CD4-positive, alpha-beta memory T cell (primary cell): ENCODE data around the gene HOXB4. TPM values are rescaled to one million over a fixed set of nuclear protein-coding genes. Genes with fewer than 3 reads are reported as not detected.

Experiments
- CTCF ChIA-PET: fragments of 350-600 bp; sonication (Branson Sonifier 250); formaldehyde crosslinking; loops from one replicate; lab custom pipeline; 2021; ENCODE audit warnings: inconsistent platforms; ENCODE audit not compliant: partially characterized antibody; lab: Charles Lee
- POLR2A ChIA-PET: fragments of 350-600 bp; sonication (Branson Sonifier 250); formaldehyde crosslinking; loops from one replicate; lab custom pipeline; 2021; ENCODE audit not compliant: partially characterized antibody; lab: Charles Lee
- DNase-seq, 5 donors: peaks; one replicate each; pipeline versions ENCODE4 v3.0.0 to v3.0.0-alpha.2; 2020 to 2022; ENCODE audit warnings: mixed read lengths in 1 of 5
- H3K27ac ChIP-seq: one replicate; pipeline ENCODE4 v1.7.0; 2013; ENCODE audit warnings: low read depth, low read length
- H3K27me3 ChIP-seq: 2 replicates; pipeline ENCODE4 v1.7.0; 2013; ENCODE audit warnings: mild to moderate bottlenecking, low read length, moderate library complexity; ENCODE audit not compliant: insufficient read depth
- H3K36me3 ChIP-seq: 2 replicates; pipeline ENCODE4 v1.7.0; 2013; ENCODE audit warnings: mild to moderate bottlenecking, low read length, moderate library complexity; ENCODE audit not compliant: insufficient read depth
- H3K4me1 ChIP-seq: 2 replicates; pipeline ENCODE4 v1.7.0; 2013; ENCODE audit warnings: mild to moderate bottlenecking, low read length, moderate library complexity; ENCODE audit not compliant: insufficient read depth
- H3K4me3 ChIP-seq, 2 donors: one replicate each; pipeline ENCODE4 v1.7.0; 2013; ENCODE audit warnings: low read length in 2 of 2, mild to moderate bottlenecking in 1 of 2
- H3K9me3 ChIP-seq, 2 donors: one replicate each; pipeline ENCODE4 v1.7.0; 2013; ENCODE audit warnings: low read length in 2 of 2, control low read depth in 1 of 2; ENCODE audit not compliant: control insufficient read depth in 1 of 2
- H3K27ac Mint-ChIP-seq, 7 donors: one replicate each; pipeline ENCODE4 v1.8.0; 2020 to 2021; ENCODE audit warnings: mixed read lengths in 7 of 7, mild to moderate bottlenecking in 6 of 7, inconsistent platforms in 3 of 7, moderate library complexity in 3 of 7
- H3K27me3 Mint-ChIP-seq, 2 donors: one replicate each; pipeline ENCODE4 v1.8.0; 2020 to 2021; ENCODE audit warnings: mixed read lengths in 2 of 2
- H3K36me3 Mint-ChIP-seq, 2 donors: one replicate each; pipeline ENCODE4 v1.8.0; 2020 to 2021; ENCODE audit warnings: mixed read lengths in 2 of 2, inconsistent platforms in 1 of 2, mild to moderate bottlenecking in 1 of 2
- H3K4me1 Mint-ChIP-seq, 4 donors: one replicate each; pipeline ENCODE4 v1.8.0; 2020 to 2021; ENCODE audit warnings: mixed read lengths in 4 of 4, mild to moderate bottlenecking in 1 of 4
- H3K4me3 Mint-ChIP-seq, 8 donors: one replicate each; pipeline ENCODE4 v1.8.0; 2020 to 2021; ENCODE audit warnings: mixed read lengths in 8 of 8, mild to moderate bottlenecking in 7 of 8, moderate library complexity in 6 of 8, inconsistent platforms in 3 of 8
- H3K9me3 Mint-ChIP-seq, 8 donors: one replicate each; pipeline ENCODE4 v1.8.0; 2020 to 2021; ENCODE audit warnings: mixed read lengths in 8 of 8, mild to moderate bottlenecking in 5 of 8, inconsistent platforms in 3 of 8, moderate library complexity in 1 of 8
- intact Hi-C: fragments of 100-400 bp; cut with micrococcal nuclease; formaldehyde crosslinking; loops from one replicate; pipeline ENCODE4 v1.15.1; 2023
- polyA plus RNA-seq, 2 donors: library from polyadenylated mRNA; unstranded; fragments of 300-500 nt; fragmentation: Illumina TruSeq; gene quantifications; one replicate each; pipeline ENCODE4 v1.2.3, GENCODE V29; 2021
- total RNA-seq, 2 experiments: library from RNA; stranded (reverse); gene quantifications; one replicate each; pipeline ENCODE4 v1.2.3, GENCODE V29; 2021

Gene HOXB4
- total and polyA plus RNA-seq, 4 experiments from 2014 or later = 0.11 to 4.5 (median 1.6) TPM

DNA sequence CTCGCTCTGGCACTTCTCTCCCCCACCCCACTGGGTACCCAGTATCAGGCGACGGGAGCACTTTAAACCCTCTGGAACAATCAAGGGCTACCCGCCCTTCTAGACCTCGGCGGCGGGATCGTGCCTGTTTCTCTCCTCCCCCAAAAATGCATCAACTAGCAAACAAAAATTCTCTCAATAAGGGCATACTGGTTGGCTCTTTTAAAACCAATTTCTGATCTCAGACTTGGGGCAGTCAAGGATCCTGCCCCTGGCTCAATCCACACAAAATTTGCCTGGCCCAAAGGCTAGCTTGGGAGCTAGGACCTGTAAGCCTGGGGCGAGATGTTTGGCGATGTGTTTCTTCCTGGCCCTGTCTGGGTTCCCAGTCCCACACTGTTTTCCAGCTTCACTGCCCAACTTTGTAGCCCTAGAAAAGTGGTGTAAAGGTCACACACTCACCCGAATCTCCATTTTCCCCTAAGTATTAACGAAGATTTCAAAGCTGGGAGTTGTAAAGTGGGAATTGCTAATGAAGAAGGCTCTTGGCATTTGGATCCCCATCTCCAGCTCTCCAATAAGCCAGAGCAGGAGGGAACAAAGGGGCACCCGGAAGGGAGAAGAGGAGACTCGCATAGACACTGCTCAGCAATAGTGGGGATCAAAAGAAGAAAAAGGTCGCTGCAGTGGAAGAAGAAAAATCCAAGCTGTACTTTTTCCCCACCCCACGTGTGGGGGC lies 18.9 kb downstream of the HOXB4 start:
- H3K27me3 Mint-ChIP-seq = peaks cover 4 to 9% of the 10 kb centered on the region in 2 donors
- POLR2A ChIA-PET = no interaction called here
- no peak overlapping the region for H3K4me3 ChIP-seq
- no peaks in the 10 kb centered on the region for H3K9me3 Mint-ChIP-seq
- DNase-seq = no peak
- H3K9me3 ChIP-seq = no peaks in the 10 kb centered on the region
- no peak overlapping the region for H3K4me3 Mint-ChIP-seq
- H3K36me3 ChIP-seq = no peaks in the 10 kb centered on the region
- peaks cover 10 to 13% (median 11%) of the 10 kb centered on the region in 4 donors for H3K4me1 Mint-ChIP-seq
- CTCF ChIA-PET = no interaction called here
- H3K36me3 Mint-ChIP-seq = no peaks in the 10 kb centered on the region
- H3K4me1 ChIP-seq = peaks cover 12% of the 10 kb centered on the region
- no peak overlapping the region for H3K27ac ChIP-seq
- intact Hi-C loops = no loop called here
- peak overlapping the region in 1 of 7 donors; percentile 12 for H3K27ac Mint-ChIP-seq
- no peaks in the 10 kb centered on the region for H3K27me3 ChIP-seq

DNA sequence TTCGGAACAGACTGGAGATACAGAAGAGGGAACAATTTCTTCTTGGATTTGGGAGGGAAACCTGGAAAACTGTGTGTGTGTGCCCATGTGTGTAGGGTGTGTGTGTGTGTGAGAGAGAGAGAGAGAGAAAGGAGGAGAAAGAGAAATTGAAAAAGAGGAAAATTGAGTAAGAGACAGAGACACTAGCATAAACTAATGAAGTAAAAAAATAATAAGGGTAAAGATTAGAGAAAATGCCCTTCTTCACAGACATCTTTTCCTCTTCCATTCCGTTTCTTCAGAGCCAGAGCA lies 19.4 kb downstream of the HOXB4 start:
- CTCF ChIA-PET = no interaction called here
- intact Hi-C loops = no loop called here
- POLR2A ChIA-PET = no interaction called here
- Histone ChIP-seq H3K27me3 (no peaks in the 10 kb centered on the region), H3K36me3 (no peaks in the 10 kb centered on the region), H3K27ac (no peak overlapping the region), H3K4me1 (peaks cover 12% of the 10 kb centered on the region), H3K4me3 (no peak overlapping the region), H3K9me3 (no peaks in the 10 kb centered on the region)
- no peak overlapping the region for H3K27ac Mint-ChIP-seq
- H3K4me1 Mint-ChIP-seq = peaks cover 10 to 13% (median 11%) of the 10 kb centered on the region in 4 donors
- no peaks in the 10 kb centered on the region for H3K36me3 Mint-ChIP-seq
- no peaks in the 10 kb centered on the region for H3K9me3 Mint-ChIP-seq
- DNase-seq = no peak
- no peak overlapping the region for H3K4me3 Mint-ChIP-seq
- peaks cover 4 to 9% of the 10 kb centered on the region in 2 donors for H3K27me3 Mint-ChIP-seq

DNA sequence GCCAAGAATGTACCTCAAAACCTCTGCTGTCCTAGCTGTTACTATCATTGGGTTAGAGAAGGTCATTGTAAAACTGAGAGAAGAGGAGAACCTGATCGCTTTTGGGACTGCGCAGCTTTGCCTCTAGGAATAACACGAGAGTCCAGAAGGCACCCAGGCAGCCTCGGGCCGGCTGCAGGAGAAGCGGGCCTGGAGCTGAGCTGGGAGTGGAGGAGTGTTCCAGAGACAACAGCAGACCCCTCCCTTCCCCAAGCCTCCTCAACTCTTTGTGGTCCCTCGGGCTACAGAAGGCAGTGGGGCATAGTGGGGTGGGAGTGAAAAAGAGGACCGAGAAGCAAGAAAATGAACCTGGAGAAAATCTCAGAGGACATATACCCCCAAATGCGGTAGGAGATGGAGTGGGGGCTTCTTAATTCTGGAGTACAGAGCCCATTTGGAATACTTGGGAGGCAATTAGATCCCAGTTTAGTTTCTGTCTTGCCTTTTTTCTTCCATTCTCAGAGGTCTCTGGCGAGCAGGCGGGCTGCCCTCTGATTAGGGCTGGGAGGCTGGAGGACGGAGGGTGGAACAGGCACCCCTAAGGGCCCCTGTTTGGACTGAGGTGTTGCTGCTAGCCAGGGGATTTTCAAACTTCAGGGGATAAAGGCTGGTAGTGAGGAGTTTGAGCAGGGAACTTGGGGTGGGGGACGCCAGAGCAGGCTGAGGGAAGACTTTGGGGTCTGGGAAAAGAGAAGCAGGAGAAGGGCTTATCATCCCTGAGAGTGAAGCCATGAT lies 19.9 kb downstream of the HOXB4 start:
- H3K4me1 Mint-ChIP-seq = peaks cover 10 to 14% (median 11%) of the 10 kb centered on the region in 4 donors
- peaks cover 3 to 9% of the 10 kb centered on the region in 2 donors for H3K27me3 Mint-ChIP-seq
- no peak overlapping the region for H3K4me3 Mint-ChIP-seq
- peak overlapping the region in 1 of 7 donors; percentile 33 for H3K27ac Mint-ChIP-seq
- POLR2A ChIA-PET = interaction anchor here (0.5 to 3.3 kb wide), 4 partner anchors 11 to 695 kb away, joined by 3 to 12 read pairs (median 4); no protein-coding TSS in a partner anchor
- DNase-seq = no peak
- Histone ChIP-seq H3K36me3 (no peaks in the 10 kb centered on the region), H3K4me1 (peaks cover 12% of the 10 kb centered on the region), H3K27me3 (no peaks in the 10 kb centered on the region), H3K4me3 (no peak overlapping the region), H3K27ac (no peak overlapping the region), H3K9me3 (no peaks in the 10 kb centered on the region)
- no peaks in the 10 kb centered on the region for H3K36me3 Mint-ChIP-seq
- no peaks in the 10 kb centered on the region for H3K9me3 Mint-ChIP-seq
- intact Hi-C loops = no loop called here
- CTCF ChIA-PET = interaction anchor here (1.0 to 1.5 kb wide), 3 partner anchors 10 to 65 kb away, joined by 3 to 6 read pairs (median 3); no protein-coding TSS in a partner anchor

DNA sequence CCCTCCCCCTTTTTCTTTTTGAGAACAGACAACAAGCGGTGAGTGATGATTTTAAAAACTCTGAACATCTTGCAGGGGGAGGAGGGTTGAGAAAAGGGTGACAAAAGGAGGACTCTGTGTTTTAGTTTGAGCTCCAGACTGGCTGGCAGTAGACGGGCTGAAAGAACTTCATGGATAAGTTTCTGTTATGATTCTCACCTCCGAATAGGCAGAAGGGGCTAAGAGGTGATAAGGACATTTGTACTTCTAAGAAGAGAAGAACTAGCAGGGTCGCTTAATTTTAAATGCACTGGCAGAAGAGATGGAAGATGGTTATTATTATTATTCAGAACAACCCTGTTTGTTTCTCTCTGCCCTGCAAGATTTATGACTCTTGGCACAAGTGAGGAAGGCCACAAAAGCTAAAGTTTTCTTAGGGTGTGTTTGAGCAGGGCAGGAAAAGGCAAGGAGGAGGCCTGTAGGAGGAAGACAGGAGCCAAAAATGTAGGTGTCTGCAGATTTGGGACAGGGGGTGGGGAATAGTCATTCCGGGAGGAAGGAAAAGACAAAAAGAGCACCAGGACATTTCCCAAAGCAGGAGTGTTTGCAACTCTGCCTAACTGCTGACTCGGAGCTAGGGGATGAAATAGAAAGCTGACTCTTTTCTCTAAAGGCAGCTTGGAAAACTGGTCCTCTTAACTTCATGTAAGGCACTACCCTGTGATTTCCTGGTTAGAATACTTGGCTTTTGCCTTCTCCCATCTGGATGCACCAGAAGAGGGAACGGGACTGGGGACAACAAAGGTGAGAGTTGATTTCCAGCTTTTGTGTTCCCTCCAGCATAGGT lies 21.4 kb downstream of the HOXB4 start:
- Histone ChIP-seq H3K36me3 (no peaks in the 10 kb centered on the region), H3K9me3 (no peaks in the 10 kb centered on the region), H3K27me3 (no peaks in the 10 kb centered on the region), H3K4me3 (no peak overlapping the region), H3K27ac (no peak overlapping the region), H3K4me1 (peaks cover 6% of the 10 kb centered on the region)
- H3K4me1 Mint-ChIP-seq = peaks cover 9 to 13% (median 10%) of the 10 kb centered on the region in 4 donors
- ChIA-PET CTCF (interaction anchor here (1.0 to 1.5 kb wide), 5 partner anchors 8 to 64 kb away, joined by 3 to 6 read pairs (median 3); no protein-coding TSS in a partner anchor), POLR2A (interaction anchor here (1.8 to 3.3 kb wide), 3 partner anchors 9 to 16 kb away, joined by 6 to 16 read pairs (median 12); no protein-coding TSS in a partner anchor)
- H3K27ac Mint-ChIP-seq = peak overlapping the region in 1 of 7 donors; percentile 12
- intact Hi-C loops = no loop called here
- H3K27me3 Mint-ChIP-seq = peaks cover 2 to 9% of the 10 kb centered on the region in 2 donors
- H3K9me3 Mint-ChIP-seq = no peaks in the 10 kb centered on the region
- DNase-seq = no peak
- peak overlapping the region in 1 of 8 donors; percentile 33 for H3K4me3 Mint-ChIP-seq
- H3K36me3 Mint-ChIP-seq = no peaks in the 10 kb centered on the region

DNA sequence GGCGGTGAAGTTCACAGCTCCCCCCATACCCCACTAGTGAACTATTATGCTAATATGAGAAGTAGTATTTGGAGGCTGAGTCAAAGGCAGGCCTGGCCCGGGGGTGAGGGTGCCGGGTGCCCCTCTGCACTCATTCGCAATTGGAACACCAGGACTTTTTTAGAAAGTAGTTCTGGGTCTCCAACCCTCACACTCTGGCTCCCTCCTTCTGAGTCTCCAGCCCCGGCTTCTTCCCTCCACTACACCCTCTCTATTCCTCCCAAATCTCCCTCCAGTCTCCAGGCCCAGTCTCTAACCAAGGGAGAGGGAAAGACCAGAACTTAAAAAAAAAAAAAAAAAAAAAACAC lies 21.9 kb downstream of the HOXB4 start:
- H3K4me3 ChIP-seq = no peak overlapping the region
- POLR2A ChIA-PET = interaction anchor here (1.2 to 3.3 kb wide), 5 partner anchors 9 to 50 kb away, joined by 3 to 16 read pairs (median 12); no protein-coding TSS in a partner anchor
- peaks cover 2 to 9% of the 10 kb centered on the region in 2 donors for H3K27me3 Mint-ChIP-seq
- H3K4me3 Mint-ChIP-seq = peak overlapping the region in 4 of 8 donors; percentile 33 to 78 (median 59)
- no peak overlapping the region for H3K27ac ChIP-seq
- H3K9me3 ChIP-seq = no peaks in the 10 kb centered on the region
- H3K4me1 Mint-ChIP-seq = peaks cover 6 to 10% (median 10%) of the 10 kb centered on the region in 4 donors
- intact Hi-C loops = no loop called here
- H3K9me3 Mint-ChIP-seq = no peaks in the 10 kb centered on the region
- peak overlapping the region in 1 of 7 donors; percentile 12 for H3K27ac Mint-ChIP-seq
- no peaks in the 10 kb centered on the region for H3K36me3 ChIP-seq
- no peaks in the 10 kb centered on the region for H3K4me1 ChIP-seq
- H3K27me3 ChIP-seq = no peaks in the 10 kb centered on the region
- DNase-seq = no peak
- H3K36me3 Mint-ChIP-seq = no peaks in the 10 kb centered on the region
- CTCF ChIA-PET = interaction anchor here (0.6 to 1.4 kb wide), 3 partner anchors 43 to 219 kb away, joined by 3 to 4 read pairs (median 3); no protein-coding TSS in a partner anchor

DNA sequence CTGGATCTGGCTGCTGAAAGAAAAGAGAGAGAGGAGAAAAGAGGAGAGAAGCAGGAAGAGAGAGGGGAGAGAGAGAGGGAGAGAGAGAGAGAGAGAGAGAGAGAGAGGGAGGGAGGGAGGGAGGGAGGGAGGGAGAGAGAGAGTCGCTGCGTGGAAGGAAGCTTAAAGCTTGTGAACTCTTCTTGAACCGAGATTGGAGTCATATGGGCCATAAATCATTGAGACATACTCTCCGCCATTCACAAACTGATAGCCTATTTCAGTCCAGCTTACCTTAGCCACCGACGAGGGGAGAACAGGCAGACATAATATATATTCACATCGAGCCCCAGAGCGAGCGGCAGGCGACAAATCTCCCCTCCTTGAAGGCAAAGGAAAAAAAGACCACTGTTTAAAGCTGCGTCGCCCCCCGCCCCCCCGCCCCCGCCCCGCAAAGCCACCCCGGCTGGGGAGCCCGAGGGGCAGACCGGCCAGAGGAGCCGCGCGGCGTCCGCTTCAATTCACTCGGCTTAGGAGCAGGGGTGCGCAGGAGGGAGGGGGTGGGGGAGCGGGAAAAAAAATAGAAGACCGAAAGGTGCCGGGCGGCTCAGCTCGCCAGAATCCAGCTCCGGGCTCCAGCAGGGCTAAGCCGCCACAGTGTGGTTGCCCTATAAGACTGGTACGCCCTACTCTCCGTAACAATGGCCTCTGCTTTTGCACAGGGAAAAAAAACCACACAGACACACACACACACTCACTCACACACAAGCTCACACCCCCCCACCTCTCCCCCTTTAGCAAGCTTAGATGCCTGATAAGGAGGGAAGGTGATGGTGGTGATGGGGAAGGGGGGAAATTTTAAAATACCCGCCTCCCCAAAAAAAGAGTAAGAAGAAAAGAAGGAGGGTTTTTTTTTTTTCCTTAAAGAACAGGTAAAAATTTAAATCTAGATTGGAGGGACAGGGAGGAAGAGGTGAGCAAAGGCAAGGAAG lies 22.6 kb downstream of the HOXB4 start:
- Mint-ChIP-seq H3K36me3 (no peaks in the 10 kb centered on the region), H3K27ac (peak overlapping the region in 6 of 7 donors; percentile 45 to 93 (median 56)), H3K27me3 (peaks cover 2 to 9% of the 10 kb centered on the region in 2 donors), H3K4me3 (peak overlapping the region; percentile 87 to 96 (median 90)), H3K9me3 (no peaks in the 10 kb centered on the region), H3K4me1 (peaks cover 6 to 10% (median 10%) of the 10 kb centered on the region in 4 donors)
- intact Hi-C loops = no loop called here
- ChIA-PET POLR2A (interaction anchor here (1.2 to 3.3 kb wide), 5 partner anchors 9 to 49 kb away, joined by 3 to 16 read pairs (median 12); no protein-coding TSS in a partner anchor), CTCF (interaction anchor here (0.6 to 0.7 kb wide), 3 partner anchors 62 to 219 kb away, joined by 3 to 4 read pairs (median 3); no protein-coding TSS in a partner anchor)
- no peaks in the 10 kb centered on the region for H3K36me3 ChIP-seq
- DNase-seq = no peak
- no peak overlapping the region for H3K27ac ChIP-seq
- H3K4me1 ChIP-seq = no peaks in the 10 kb centered on the region
- no peaks in the 10 kb centered on the region for H3K27me3 ChIP-seq
- no peak overlapping the region for H3K4me3 ChIP-seq
- no peaks in the 10 kb centered on the region for H3K9me3 ChIP-seq
